Measurements from ENCODE around the gene PARD3.
"Not testable (repeated sequence)": the region's sequence is repeated elsewhere in the genome, so short reads cannot be mapped to it uniquely, and the experiment has no call there.

PARD3 gene

GRCh38 chr10:34364253-34365037 lies 450.7 kb downstream of the PARD3 start:
- DNase-seq, result no peak

GRCh38 chr10:34360984-34361383 lies 454.1 kb downstream of the PARD3 start:
- DNase-seq, result no peak

- DNase-seq, result no peak
Measured at GRCh38 chr10:34359435-34359813, 455.7 kb downstream of the PARD3 start.

- no peak for DNase-seq
Measured at GRCh38 chr10:34358729-34359434, 456.2 kb downstream of the PARD3 start.

GRCh38 chr10:34356463-34356862 lies 458.6 kb downstream of the PARD3 start:
- peak in 1 of 2 experiments; percentile 4 for DNase-seq

DNA sequence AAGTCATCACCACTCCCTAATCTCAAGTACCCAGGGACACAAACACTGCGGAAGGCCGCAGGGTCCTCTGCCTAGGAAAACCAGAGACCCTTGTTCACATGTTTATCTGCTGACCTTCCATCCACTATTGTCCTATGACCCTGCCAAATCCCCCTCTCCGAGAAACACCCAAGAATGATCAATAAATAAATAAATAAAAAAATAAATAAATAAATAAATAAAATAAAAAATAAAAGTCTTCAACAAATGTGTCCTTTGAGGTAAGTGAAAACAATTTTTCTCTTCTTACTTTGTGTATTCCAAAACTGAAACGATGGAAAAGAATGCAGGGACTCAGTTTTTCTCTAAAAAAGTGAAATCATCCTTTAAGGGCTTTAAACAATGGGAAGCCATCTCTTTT lies 461.6 kb downstream of the PARD3 start:
- not testable (repeated sequence) for DNase-seq

- DNase-seq, result not testable (repeated sequence)
Measured at GRCh38 chr10:34352599-34353204, 462.4 kb downstream of the PARD3 start.

- no peak for DNase-seq
Measured at GRCh38 chr10:34351161-34351560, 463.9 kb downstream of the PARD3 start.

GRCh38 chr10:34348917-34349485 lies 466.1 kb downstream of the PARD3 start:
- no peak for DNase-seq

- peak in 1 of 2 experiments; percentile 54 for DNase-seq
Measured at GRCh38 chr10:34348021-34348420, 467.1 kb downstream of the PARD3 start.

GRCh38 chr10:34347131-34347530 lies 468.0 kb downstream of the PARD3 start:
- DNase-seq, result peak in 1 of 2 experiments; percentile 16

- DNase-seq, result no peak
Measured at GRCh38 chr10:34346516-34347100, 468.5 kb downstream of the PARD3 start.

DNA sequence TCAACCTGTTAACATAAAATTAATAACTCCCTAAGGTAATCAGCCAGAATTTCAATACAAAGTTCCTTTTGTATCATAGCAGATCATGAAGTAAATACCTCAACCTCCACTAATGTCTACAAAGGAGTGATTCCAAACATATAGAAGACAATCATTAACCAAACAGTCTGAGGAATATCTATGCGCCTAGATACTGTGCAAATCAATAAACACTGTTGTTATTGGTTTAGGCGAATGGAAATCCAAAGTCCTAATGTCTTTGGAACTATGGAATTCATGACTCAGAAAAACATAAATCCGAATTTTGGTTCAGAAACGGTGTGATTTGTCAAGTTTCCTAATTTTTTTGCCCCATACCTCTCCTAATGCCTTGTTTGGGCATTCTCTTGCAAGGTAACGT lies 469.7 kb downstream of the PARD3 start:
- no peak for DNase-seq

DNA sequence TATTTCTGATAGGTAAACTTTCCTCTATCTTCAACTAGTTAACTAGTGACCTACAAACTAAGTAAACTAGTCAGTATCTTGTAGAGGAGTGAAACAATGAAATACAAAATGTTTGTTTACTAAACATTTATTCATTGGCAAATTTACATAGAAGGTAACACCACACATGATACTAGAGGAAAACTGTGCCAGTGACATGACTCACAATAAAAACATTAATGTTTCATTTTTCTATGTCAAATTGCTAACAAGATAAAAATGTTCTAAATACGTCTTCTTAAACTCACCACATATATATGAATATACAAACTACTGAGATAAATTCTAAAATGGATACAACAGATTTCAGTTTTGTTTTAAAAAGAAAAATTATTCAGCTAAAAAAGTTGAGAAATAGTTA lies 471.3 kb downstream of the PARD3 start:
- DNase-seq, result no peak

- DNase-seq, result peak in 1 of 2 experiments; percentile 53
Measured at GRCh38 chr10:34341473-34341872, 473.6 kb downstream of the PARD3 start.

GRCh38 chr10:34340934-34341333 lies 474.2 kb downstream of the PARD3 start:
- DNase-seq, result peak in 1 of 2 experiments; percentile 25

DNA sequence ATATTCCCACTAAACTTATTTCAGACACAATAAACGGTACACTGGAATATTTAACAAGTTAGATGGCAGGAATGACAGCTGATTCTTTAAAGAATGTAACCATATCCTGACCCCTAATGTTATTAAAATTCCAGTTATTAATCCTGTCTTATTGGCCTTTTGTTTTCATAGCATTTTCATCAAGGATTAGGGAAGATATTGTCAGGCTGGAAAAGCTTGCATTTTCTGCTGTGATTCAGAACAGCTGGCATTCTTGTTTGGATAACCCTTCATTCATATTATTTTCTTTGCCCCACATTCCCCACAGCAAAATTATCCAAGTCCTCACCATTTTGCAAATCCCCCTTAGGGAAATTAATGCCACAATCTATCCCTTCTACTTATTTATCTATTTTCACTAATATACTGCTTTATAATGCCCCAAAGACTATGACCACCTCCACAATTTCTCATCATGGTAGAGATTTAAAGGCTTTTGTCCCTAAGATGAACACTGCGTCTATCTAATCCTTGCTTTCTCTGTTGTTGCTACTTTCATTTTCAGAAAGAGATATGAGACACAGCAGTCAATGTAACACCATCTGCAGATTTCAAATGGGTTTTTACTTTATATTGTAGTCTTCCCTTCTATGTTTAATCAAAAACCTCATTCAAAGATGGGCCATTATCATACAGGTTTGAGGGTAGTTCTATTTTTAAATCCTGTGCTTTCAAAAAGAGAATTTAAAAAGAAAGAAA lies 475.1 kb downstream of the PARD3 start:
- DNase-seq, result no peak

DNA sequence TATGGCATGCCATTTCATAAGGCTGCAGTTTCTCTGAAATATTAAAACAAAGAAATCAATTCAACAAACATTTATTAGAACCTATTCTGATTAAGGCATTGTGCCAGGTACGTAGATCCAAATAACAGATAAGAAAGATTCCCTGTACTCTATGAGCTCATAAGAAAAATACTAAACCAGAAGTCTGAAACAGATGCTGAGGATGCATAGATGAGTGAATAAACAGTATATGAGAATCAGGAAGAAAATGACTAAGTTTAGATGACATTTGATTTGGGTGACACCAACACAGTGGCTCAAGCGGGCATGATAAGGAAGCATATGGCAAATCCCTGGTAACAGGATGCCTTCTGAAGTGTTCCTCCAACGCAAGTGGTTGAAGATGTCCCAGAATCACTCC lies 477.2 kb downstream of the PARD3 start:
- DNase-seq, result no peak

- DNase-seq, result no peak
Measured at GRCh38 chr10:34335960-34336690, 479.0 kb downstream of the PARD3 start.

GRCh38 chr10:34334908-34335307 lies 480.2 kb downstream of the PARD3 start:
- no peak for DNase-seq

- no peak for DNase-seq
Measured at GRCh38 chr10:34333513-34333912, 481.6 kb downstream of the PARD3 start.

DNA sequence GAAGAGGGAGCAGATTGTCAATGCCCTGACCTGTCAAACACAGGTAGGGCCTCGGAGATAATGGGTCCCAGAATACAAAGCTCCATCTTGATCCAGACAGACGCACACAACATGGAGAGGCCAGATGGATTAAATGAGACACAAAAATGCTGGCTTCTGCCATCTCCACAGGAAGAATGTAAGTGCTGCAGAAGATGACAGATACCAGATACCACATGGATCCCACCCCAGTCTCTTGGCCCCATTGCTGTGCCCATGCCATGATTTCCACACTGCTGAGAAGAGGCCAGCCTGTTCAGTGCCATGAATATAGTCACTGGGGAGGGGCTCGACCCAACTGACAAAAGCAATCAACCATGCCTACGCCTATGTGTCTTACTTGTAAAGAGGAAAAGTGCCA lies 487.9 kb downstream of the PARD3 start:
- DNase-seq, result peak in 1 of 2 experiments; percentile 19
